AG20443 (cell line): ENCODE measurements around the gene SFI1.
A peak's percentile ranks its signal among the peaks of the same experiment; 100 is the strongest.
"Not testable (repeated sequence)": the region's sequence is repeated elsewhere in the genome, so short reads cannot be mapped to it uniquely, and the experiment has no call there.

Source experiments
- DNase-seq: peaks from one replicate; pipeline ENCODE4 v3.0.0; 2012; ENCODE audit warnings: low spot score, mixed read lengths

Gene SFI1

GRCh38 chr22:31588970-31589675 is 92.8 kb downstream of the SFI1 start:
- no peak for DNase-seq

- DNase-seq: not testable (repeated sequence)
Observed at GRCh38 chr22:31590161-31590560, 93.8 kb downstream of the SFI1 start.

- no peak for DNase-seq
Observed at GRCh38 chr22:31595271-31595670, 98.9 kb downstream of the SFI1 start.

GRCh38 chr22:31602259-31602952 is 106.1 kb downstream of the SFI1 start:
- peak; percentile 91 for DNase-seq

GRCh38 chr22:31603081-31603525 is 106.8 kb downstream of the SFI1 start:
- DNase-seq: no peak

- DNase-seq: no peak
Observed at GRCh38 chr22:31603574-31603973, 107.2 kb downstream of the SFI1 start.

- no peak for DNase-seq
Observed at GRCh38 chr22:31604137-31604705, 107.9 kb downstream of the SFI1 start.

GRCh38 chr22:31604746-31605705 is 108.7 kb downstream of the SFI1 start:
- DNase-seq: no peak

GRCh38 chr22:31605851-31606585 is 109.7 kb downstream of the SFI1 start:
- no peak for DNase-seq

- DNase-seq: no peak
Observed at GRCh38 chr22:31607696-31608095, 111.4 kb downstream of the SFI1 start.

GRCh38 chr22:31609716-31610115 is 113.4 kb downstream of the SFI1 start:
- no peak for DNase-seq

GRCh38 chr22:31610611-31611010 is 114.3 kb downstream of the SFI1 start:
- no peak for DNase-seq

- no peak for DNase-seq
Observed at GRCh38 chr22:31611061-31611760, 114.9 kb downstream of the SFI1 start.

GRCh38 chr22:31612891-31613285 is 116.6 kb downstream of the SFI1 start:
- no peak for DNase-seq

GRCh38 chr22:31613286-31613903 is 117.1 kb downstream of the SFI1 start:
- DNase-seq: no peak

- DNase-seq: no peak
Observed at GRCh38 chr22:31613904-31614296, 117.6 kb downstream of the SFI1 start.

- no peak for DNase-seq
Observed at GRCh38 chr22:31614781-31615490, 118.6 kb downstream of the SFI1 start.

- DNase-seq: no peak
Observed at GRCh38 chr22:31615491-31615860, 119.1 kb downstream of the SFI1 start.

GRCh38 chr22:31615940-31616314 is 119.6 kb downstream of the SFI1 start:
- DNase-seq: no peak
